H54 (cell line): Measurements from ENCODE around the gene ST8SIA2.

Source experiments
- DNase-seq: peaks from one replicate; pipeline ENCODE4 v3.0.0; 2011; ENCODE audit warnings: low spot score, mixed read lengths; ENCODE audit not compliant: insufficient read length
- FAIRE-seq: peaks from 3 replicates; lab custom pipeline; 2011; peaks lifted over from hg19 to GRCh38; lab: Jason Lieb, UNC
- POLR2A ChIP-seq: IDR thresholded peaks from 2 replicates; pipeline ENCODE4 v1.6.1; 2011; ENCODE audit warnings: low read depth, mild to moderate bottlenecking, low read length

Gene ST8SIA2

GRCh38 chr15:92502930-92503857, 109.5 kb downstream of the ST8SIA2 start:
- TF ChIP-seq POLR2A, result no peak
- DNase-seq (no peak), FAIRE-seq (no peak)

- DNase-seq (no peak), FAIRE-seq (no peak)
- TF ChIP-seq POLR2A, result no peak
Observed at GRCh38 chr15:92503889-92504288, 110.2 kb downstream of the ST8SIA2 start.

GRCh38 chr15:92505611-92506010, 111.9 kb downstream of the ST8SIA2 start:
- no peak for DNase-seq
- no peak for FAIRE-seq
- TF ChIP-seq POLR2A, result no peak

- no peak for FAIRE-seq
- TF ChIP-seq POLR2A, result no peak
- no peak for DNase-seq
Observed at GRCh38 chr15:92506506-92506905, 112.8 kb downstream of the ST8SIA2 start.

- FAIRE-seq (no peak), DNase-seq (no peak)
- no peak for TF ChIP-seq POLR2A
Observed at GRCh38 chr15:92510163-92510882, 116.6 kb downstream of the ST8SIA2 start.
